ENCODE data around the gene SLC9A9. TPM values are rescaled to one million over a fixed set of nuclear protein-coding genes. Genes with fewer than 3 reads are reported as not detected.

The SLC9A9 gene
- total and polyA plus RNA-seq, 2 experiments from 2014 or later: 2.2 to 6.8 TPM

DNA sequence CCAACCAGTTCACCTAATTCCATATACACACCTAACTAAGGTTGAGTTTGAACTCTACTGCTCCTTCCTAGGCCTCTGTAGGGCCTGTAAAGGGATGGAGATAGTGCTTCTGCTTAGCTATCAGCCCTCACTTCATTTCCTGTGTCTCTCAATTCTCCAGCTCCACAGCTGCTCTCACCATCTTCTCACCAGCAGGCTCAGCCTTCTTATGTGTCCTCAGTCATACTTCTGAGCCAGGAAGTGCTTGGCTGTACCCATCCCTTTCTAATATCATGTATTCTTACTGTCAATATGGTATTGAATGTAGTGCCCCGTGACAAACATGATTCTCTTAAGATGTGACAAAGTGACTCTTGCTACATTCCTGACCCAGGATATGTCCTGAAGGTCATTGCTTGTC lies 116.9 kb downstream of the SLC9A9 start:
- Histone ChIP-seq H3K9me2 (replicated peaks; ENCODE audit: insufficient read depth) (no peaks in the 10 kb centered on the region), H3K27me3 (no peaks in the 10 kb centered on the region), H3K4me3 (no peak overlapping the region), H3K79me2 (no peaks in the 10 kb centered on the region), H3K4me2 (no peak overlapping the region), H2AFZ (no peak overlapping the region), H3K9me3 (ENCODE audit: low read depth) (no peaks in the 10 kb centered on the region), H3K27ac (no peak overlapping the region), H4K20me1 (ENCODE audit: insufficient read depth, poor library complexity, severe bottlenecking) (no peaks in the 10 kb centered on the region), H3K4me1 (ENCODE audit: insufficient read depth) (no peaks in the 10 kb centered on the region), H3K36me3 (replicated peaks; ENCODE audit: insufficient read depth, low read depth) (no peaks in the 10 kb centered on the region)
- no peak for TF ChIP-seq EZH2 (IDR thresholded peaks at IDR 0.05; ENCODE audit: borderline replicate concordance)
- no peak for TF ChIP-seq EZH2phosphoT487 (IDR thresholded peaks at IDR 0.05; ENCODE audit: low read depth, severe bottlenecking, unreplicated experiment)
- TF ChIP-seq, protein P1, sequence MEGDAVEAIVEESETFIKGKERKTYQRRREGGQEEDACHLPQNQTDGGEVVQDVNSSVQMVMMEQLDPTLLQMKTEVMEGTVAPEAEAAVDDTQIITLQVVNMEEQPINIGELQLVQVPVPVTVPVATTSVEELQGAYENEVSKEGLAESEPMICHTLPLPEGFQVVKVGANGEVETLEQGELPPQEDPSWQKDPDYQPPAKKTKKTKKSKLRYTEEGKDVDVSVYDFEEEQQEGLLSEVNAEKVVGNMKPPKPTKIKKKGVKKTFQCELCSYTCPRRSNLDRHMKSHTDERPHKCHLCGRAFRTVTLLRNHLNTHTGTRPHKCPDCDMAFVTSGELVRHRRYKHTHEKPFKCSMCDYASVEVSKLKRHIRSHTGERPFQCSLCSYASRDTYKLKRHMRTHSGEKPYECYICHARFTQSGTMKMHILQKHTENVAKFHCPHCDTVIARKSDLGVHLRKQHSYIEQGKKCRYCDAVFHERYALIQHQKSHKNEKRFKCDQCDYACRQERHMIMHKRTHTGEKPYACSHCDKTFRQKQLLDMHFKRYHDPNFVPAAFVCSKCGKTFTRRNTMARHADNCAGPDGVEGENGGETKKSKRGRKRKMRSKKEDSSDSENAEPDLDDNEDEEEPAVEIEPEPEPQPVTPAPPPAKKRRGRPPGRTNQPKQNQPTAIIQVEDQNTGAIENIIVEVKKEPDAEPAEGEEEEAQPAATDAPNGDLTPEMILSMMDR (IDR thresholded peaks at IDR 0.05; ENCODE audit: poor library complexity): no peak
- DNase-seq (ENCODE audit: low spot score): no peak
- WGBS (ENCODE audit: low lambda C conversion rate, missing lambda C conversion rate): 100% methylated on average over 1 of the region's 1 CpG

DNA sequence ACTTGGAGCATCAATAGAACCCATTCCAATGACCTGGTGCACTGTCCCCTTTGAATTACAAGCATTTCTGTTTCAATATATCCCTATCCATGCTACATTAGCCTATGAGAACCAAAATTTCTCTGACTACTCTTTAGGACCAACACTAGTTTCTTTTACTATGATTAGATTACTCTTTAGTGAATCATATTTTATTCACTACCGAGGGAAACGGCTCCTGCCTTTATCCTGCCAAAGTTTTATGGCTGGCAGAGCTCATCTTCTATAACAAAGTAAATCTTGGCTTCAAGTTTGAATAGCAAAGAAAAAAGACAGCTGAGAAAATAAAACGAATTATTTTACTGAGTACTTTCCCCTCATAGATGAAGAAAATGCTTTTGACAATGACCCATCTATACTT lies 120.9 kb downstream of the SLC9A9 start:
- Histone ChIP-seq H3K4me1 (ENCODE audit: insufficient read depth) (no peaks in the 10 kb centered on the region), H3K9me3 (ENCODE audit: low read depth) (no peaks in the 10 kb centered on the region), H3K9me2 (replicated peaks; ENCODE audit: insufficient read depth) (no peaks in the 10 kb centered on the region), H3K4me3 (no peak overlapping the region), H2AFZ (no peak overlapping the region), H3K4me2 (no peak overlapping the region), H4K20me1 (ENCODE audit: insufficient read depth, poor library complexity, severe bottlenecking) (no peaks in the 10 kb centered on the region), H3K79me2 (no peaks in the 10 kb centered on the region), H3K27me3 (no peaks in the 10 kb centered on the region), H3K27ac (no peak overlapping the region), H3K36me3 (replicated peaks; ENCODE audit: insufficient read depth, low read depth) (no peaks in the 10 kb centered on the region)
- WGBS (ENCODE audit: low lambda C conversion rate, missing lambda C conversion rate): 60% methylated on average over 3 of the region's 3 CpGs
- TF ChIP-seq, protein P1 (IDR thresholded peaks at IDR 0.05; ENCODE audit: poor library complexity): no peak
- no peak for DNase-seq (ENCODE audit: low spot score)

DNA sequence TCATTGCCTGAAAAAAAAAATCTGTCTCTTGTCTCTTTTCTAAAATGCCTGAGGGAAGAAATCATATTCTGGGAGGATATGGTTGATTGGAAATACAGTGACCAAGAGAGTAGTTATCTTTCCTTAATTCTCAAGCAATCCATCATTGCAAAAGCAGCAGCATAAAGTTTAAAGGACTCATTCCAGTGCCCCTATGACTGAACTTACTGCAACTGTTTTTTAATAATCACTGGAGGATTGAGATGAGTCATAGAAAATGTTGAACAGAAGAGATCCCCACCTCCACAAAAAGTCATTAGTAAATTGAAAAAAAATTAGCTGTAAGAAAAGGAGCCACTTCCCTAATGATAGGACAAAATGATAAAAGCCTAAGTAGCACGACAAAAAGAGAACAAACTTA lies 121.5 kb downstream of the SLC9A9 start:
- 72% methylated on average over 1 of the region's 1 CpG for WGBS (ENCODE audit: low lambda C conversion rate, missing lambda C conversion rate)
- Histone ChIP-seq H4K20me1 (ENCODE audit: insufficient read depth, poor library complexity, severe bottlenecking) (no peaks in the 10 kb centered on the region), H3K36me3 (replicated peaks; ENCODE audit: insufficient read depth, low read depth) (no peaks in the 10 kb centered on the region), H3K9me2 (replicated peaks; ENCODE audit: insufficient read depth) (no peaks in the 10 kb centered on the region), H3K9me3 (ENCODE audit: low read depth) (no peaks in the 10 kb centered on the region), H3K27ac (no peak overlapping the region), H3K4me2 (no peak overlapping the region), H3K4me3 (no peak overlapping the region), H3K27me3 (no peaks in the 10 kb centered on the region), H3K79me2 (no peaks in the 10 kb centered on the region), H3K4me1 (ENCODE audit: insufficient read depth) (no peaks in the 10 kb centered on the region), H2AFZ (no peak overlapping the region)
- no peak for DNase-seq (ENCODE audit: low spot score)
- TF ChIP-seq, protein P1 (IDR thresholded peaks at IDR 0.05; ENCODE audit: poor library complexity): no peak
- TF ChIP-seq EZH2phosphoT487 (IDR thresholded peaks at IDR 0.05; ENCODE audit: low read depth, severe bottlenecking, unreplicated experiment) (no peak), EZH2 (IDR thresholded peaks at IDR 0.05; ENCODE audit: borderline replicate concordance) (no peak)

DNA sequence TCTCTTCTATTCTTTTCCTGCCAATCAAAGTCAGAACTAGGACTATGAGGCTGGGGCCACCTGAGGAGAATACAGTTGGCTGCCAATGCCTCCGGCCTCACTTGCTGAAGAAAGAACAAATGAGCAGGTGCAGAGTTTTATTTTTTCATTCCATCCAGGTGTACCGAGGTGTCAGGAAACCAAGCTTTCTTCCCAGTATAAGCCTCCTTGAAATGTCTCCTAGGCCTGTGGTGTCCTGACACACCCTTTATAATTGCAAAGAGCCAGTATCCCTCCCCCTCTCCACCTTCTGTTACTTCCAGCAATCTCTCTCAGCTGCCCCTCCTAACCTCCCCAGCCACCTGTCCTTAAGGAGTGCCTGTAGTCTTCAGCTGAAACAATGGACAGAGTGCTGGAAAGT lies 127.9 kb downstream of the SLC9A9 start:
- no peak overlapping the region for H3K27ac ChIP-seq
- no peaks in the 10 kb centered on the region for H3K79me2 ChIP-seq
- H3K36me3 ChIP-seq (replicated peaks; ENCODE audit: insufficient read depth, low read depth): no peaks in the 10 kb centered on the region
- no peaks in the 10 kb centered on the region for H3K4me1 ChIP-seq (ENCODE audit: insufficient read depth)
- H4K20me1 ChIP-seq (ENCODE audit: insufficient read depth, poor library complexity, severe bottlenecking): no peaks in the 10 kb centered on the region
- no peak for DNase-seq (ENCODE audit: low spot score)
- no peaks in the 10 kb centered on the region for H3K27me3 ChIP-seq
- WGBS (ENCODE audit: low lambda C conversion rate, missing lambda C conversion rate): 94% methylated on average over 2 of the region's 2 CpGs
- no peak overlapping the region for H3K4me3 ChIP-seq
- TF ChIP-seq EZH2 (IDR thresholded peaks at IDR 0.05; ENCODE audit: borderline replicate concordance) (no peak), EZH2phosphoT487 (IDR thresholded peaks at IDR 0.05; ENCODE audit: low read depth, severe bottlenecking, unreplicated experiment) (no peak)
- TF ChIP-seq, protein P1 (IDR thresholded peaks at IDR 0.05; ENCODE audit: poor library complexity): no peak
- no peaks in the 10 kb centered on the region for H3K9me2 ChIP-seq (replicated peaks; ENCODE audit: insufficient read depth)
- no peak overlapping the region for H2AFZ ChIP-seq
- no peak overlapping the region for H3K4me2 ChIP-seq
- no peaks in the 10 kb centered on the region for H3K9me3 ChIP-seq (ENCODE audit: low read depth)
